NCI-H1694 treated with DMSO at 0.1 percent for 48 hours (cell line): ENCODE results near the gene RPS10.
A peak's percentile ranks its signal among the peaks of the same experiment; 100 is the strongest.
"Not testable (repeated sequence)": the region's sequence is repeated elsewhere in the genome, so short reads cannot be mapped to it uniquely, and the experiment has no call there.

Source experiments
- DNase-seq: peaks from one replicate; lab custom pipeline; 2025; lab: John Stamatoyannopoulos, UW

The RPS10 gene

DNA sequence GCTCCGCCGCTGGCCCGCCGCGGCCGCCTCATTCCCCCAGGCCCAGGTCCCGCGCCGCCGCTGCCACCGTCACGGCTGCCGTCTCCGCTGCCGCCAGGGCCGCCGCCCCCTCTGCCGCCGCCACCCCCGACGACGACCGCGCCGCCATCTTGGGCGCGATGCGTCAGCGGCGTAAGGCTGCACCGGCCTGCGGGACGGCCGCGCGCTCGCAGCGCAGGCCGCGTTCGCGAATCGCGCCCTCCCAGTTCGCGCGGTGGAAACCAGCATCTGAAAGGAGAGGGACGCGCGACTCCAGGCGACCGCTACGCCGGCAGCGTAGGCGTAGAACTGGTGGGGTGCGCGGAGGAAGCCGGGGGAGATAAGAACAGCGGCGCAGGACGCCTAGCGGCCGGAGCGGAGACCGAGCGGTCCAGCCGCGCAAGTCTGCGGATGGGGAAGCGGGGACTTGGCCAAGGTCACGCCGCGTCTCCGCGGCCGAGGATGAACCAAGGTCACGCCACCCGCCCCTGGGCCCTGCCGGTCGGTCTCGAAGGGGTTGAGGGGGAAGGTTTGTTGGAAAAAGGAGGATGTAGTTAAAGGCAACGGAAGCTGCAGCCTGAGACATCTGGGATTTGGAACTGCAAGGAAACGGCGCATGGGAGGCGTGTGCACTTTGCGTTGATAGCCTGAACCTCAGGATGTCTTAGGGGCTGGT lies 33.2 kb downstream of the RPS10 start, which contains the start of gene NUDT3:
Gene NUDT3 (minus strand): TSS at position 173 of the 694 bp plus-strand sequence. CDS start 307 bp downstream, outside the sequence.
- peak; percentile 78 for DNase-seq

DNA sequence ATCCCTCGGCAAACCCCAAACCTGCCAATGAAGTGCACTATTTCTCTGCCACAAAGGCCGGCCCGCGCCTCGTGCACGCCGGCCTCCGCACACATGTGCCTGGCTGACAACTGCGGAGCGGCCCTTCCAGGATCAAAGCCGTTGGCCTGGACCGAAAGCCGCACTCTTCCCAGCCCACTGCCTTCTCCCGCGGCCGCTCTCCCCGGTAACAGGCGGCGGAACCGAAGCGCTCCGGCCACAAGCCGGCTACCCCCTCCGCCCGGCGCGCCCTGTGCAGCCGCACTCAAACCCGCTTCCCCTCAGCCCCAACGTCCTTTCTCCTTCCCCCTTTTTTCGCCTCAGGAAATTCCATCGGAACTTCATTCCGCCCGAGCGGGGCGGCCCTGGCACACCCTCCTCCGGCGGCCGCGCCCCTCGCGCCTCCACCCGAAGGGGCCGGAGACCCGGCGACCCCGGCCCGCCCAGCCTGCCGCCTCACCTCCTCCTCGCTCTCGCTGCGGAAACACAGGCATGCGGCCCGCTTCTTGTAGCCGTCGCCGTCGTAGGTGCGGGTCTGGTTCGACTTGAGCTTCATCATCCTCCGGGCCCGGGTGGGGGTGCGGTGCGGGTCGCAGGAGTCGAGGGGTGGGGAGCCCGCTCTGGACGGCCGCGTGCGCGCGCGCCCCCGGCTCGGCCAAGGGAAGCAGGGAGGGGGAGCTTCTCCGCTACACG lies 33.9 kb downstream of the RPS10 start:
- DNase-seq, result peak; percentile 29

DNA sequence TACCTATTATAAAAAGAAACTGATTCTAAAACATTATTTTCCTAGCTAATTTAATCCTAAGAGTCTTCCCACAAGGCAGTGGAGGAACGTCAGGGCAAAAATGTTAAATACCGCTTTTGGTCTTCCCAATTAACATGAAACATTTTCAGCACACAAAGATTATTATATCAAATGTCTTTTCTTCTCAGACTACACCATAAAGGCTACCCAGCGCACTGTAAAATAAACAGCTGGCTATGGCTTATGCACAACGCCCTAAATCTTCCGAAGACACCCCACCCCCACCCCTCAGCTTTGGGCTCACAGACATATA lies 34.4 kb downstream of the RPS10 start:
- peak; percentile 38 for DNase-seq

DNA sequence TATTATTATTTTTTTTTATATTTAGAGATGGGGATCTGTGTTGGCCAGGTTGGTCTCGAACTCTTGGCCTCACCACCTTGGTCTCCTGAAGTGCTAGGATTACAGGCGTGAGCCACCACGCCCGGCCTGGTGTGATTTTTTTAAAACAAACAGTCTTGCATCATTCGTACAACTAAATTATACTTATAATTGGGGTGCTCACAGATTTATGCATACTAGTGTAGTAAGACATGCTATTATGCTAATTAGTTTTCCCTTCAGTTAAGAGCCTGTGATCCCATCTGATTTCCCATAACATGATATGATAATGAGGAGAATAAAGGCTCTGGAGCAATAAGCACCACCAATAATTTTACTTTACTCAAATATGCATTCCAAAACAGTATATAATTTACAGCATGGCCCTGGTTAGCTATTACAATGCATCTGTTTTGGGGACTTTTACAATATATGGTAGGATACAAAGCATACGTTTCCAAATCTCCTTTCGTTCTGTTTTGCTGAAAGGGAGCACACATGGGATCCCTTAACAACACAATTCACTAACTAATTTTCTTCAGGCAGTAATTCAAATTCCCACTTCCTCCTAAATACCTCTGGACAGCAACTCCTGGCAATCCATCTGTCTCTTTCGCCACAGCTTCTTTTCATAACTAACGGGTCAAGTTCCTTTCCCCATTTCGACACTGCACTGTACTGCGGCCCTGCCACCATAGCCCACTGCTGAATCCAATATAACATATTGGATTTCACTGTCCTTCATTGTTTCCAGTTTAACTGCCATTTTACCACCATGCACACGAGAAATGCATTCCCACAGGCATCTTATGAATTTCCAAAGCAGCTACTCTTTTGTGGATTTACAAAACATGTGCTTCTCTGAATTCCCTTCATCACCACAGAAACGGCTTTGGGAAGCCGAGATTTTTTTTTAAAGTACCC lies 35.1 kb downstream of the RPS10 start:
- DNase-seq, result peak; percentile 51

DNA sequence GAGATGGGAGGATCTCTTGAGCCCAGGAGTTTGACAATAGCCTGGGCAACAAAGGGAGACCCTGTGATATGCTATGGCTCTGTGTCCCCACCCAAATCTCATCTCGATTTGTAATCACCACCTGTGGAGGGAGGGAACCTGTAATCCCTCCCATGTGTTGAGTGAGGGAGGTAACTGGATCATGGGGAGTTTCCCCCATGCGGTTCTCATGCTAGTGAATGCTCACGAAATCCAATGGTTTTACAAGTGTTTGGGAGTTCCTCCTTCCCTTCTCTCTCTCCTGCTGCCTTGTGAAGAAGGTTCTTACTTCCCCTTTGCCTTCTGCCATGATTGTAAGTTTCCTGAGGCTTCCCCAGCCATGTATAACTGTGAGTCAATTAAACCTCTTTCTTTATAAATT lies 36.8 kb downstream of the RPS10 start:
- no peak for DNase-seq

DNA sequence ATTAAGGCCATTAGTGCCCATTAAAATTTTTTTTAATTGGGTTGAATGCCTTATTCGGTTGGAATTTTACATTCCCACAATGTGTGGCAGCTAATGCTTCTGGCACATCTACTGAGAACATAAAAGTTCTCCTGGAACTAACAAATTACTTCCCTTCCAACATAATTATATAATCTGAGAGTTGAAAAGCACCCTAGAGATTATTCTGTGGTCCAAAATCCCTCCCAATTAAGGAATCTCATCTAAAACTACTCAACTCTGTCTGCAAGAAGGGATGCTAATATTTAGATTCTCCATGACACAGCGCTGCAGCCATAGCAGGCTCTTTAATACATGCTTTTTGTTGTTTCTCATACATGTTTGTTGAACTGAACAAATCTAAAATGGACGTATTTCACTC lies 37.4 kb downstream of the RPS10 start:
- no peak for DNase-seq

DNA sequence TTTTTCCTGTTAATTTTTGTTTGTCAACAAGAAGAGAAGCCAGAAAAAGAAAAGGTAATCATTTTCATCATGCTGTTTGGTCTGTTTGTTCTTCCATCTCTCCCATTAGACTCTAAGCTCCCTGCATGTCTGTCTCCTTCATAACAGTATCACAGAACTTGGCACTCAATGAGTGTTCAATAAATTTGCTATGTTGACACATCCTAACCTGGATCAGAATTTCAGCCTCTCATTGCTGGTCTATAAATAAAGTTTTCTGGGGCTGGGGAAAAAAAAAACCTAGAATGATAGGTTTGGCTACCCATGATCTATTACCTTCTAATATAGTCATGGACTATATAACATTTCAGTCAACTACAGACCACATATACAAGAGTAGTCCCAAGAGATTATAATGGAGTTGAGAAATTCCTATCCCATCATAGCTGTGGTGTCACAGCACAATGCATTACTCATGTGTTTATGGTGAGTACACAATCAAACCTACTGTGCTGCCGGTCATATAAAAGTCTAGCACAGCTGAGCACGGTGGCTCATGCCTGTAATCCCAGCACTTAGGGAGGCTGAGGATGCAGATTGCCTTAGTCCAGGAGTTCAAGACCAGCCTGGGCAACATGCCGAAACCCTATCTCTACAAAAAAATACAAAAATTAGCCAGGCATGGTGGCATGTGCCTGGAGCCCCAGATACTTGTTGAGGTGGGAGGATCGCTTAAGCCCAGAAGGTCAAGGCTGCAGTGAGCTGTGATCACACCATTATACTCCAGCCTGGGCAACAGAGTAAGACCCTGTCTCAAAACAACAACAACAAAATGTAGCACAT lies 39.3 kb downstream of the RPS10 start:
- DNase-seq, result no peak

DNA sequence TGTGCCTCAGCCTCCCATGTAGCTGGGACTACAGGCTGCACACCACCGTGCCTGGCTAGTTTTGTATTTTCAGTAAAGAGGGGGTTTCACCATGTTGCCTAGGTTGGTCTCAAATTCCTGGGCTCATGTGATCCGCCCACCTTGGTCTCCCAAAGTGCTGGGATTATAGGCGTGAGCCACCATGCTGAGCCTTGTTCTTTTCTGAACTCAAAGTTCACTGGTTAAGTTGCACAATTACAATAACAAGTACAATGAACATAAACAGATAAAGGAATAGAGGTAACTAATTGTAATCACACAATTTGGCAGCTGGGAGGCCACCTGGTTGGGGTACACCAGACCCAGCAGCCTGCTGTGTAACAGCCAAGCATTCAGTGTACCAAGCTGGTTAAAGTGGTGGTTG lies 40.1 kb downstream of the RPS10 start:
- no peak for DNase-seq

DNA sequence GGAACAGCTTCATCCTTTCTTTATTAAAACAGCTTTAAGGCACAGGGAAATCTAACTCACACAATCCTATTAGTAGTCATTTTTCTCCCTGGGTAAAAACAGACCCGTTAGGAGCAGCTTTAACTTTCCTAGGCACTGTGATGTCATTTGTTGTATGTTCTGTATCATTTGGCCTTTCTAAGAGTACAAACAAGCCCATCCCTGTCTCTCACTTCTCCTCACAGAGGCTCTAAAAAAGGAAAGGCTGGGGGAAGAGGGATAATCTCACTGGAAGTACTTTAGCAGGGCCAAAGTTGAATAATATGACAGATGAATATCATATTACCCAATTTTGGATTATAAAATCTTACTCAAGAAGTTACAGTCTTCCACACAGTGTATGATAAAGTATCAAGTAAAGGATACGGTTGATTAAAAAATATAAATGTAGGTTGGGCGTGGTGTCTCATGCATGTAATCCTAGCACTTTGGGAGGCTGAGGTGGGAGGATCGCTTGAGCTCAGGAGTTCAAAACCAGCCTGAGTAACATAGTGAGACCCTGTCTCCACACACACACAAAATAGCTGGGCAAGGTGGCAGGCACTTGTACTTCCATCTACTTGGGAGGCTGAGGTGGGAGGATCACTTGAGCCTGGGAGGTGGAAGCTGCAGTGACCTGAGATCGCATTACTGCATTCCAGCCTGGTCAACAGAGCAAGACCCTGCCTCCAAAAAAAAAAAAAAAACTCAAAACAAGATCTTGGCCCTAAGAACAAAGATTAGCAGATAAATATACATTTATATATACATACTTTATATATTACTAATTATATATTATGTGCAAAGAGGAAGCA lies 41.3 kb downstream of the RPS10 start:
- no peak for DNase-seq

DNA sequence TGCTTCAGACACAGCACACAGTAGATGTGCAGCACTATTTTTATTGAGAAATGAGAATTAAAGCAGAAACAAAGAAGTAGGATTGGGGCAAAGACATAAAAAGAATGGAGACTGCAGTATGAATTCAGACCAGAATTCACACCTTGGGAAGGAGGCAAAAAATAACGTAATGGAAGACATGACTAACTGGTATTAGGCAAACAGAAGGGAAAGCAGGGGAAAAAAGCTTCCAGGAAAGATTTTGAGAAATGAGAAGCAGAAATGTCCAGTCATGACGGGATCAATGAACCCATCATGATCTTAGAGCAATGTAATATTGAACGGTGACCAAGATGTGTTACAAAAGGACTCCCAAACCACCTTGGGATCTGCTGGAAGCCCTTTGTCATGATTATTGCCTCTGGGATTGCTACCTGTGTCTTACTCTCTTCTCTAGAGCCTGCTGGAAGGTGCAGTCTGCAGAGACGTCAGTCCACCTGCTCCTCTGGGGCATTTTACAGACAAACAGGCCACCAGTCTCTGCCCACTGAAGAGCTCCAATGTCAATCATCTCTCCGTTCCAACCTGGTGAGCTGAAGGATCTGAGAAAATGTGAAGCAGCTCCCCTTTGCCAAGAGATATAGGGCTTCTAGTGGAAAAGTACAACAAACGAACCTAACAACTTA lies 42.1 kb downstream of the RPS10 start:
- DNase-seq, result no peak

DNA sequence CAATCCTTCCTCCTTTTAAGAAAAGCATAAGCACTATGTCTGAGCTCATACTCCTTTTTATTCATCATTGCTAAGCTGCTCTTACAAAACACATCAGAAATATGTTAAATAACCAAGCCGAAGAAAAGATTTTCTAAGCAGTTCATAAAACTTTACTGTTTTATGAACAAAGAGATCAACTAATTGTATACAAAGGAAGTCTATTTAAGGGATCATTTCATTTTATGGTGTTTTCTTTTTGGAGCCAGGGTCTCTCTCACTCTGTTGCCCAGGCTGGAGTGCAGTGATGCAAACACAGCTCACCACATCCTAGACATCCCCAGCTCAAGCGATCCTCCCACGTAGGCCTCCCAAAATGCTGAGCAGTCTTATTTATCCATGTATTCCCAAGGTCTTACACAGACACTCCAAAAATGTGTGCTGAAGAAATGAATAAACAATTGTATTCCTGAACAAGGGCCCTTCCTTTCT lies 42.7 kb downstream of the RPS10 start:
- no peak for DNase-seq

DNA sequence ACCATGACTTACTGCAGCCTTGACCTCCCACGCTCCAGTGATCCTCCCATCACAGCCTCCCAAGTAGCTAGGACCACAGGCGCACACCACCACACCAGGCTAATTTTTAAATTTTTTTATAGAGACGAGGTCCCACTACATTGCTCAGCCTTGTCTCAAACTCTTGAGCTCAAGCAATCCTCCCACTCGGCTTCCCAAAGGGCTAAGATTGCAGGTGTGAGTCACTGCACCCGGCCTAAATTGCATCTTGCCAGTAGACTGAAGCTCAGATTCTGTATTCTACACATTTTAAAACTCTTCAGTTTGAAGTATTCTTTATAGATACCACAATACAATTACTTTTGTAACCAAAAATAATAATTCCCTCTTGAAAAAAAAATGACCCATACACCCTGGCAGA lies 44.8 kb downstream of the RPS10 start:
- no peak for DNase-seq

DNA sequence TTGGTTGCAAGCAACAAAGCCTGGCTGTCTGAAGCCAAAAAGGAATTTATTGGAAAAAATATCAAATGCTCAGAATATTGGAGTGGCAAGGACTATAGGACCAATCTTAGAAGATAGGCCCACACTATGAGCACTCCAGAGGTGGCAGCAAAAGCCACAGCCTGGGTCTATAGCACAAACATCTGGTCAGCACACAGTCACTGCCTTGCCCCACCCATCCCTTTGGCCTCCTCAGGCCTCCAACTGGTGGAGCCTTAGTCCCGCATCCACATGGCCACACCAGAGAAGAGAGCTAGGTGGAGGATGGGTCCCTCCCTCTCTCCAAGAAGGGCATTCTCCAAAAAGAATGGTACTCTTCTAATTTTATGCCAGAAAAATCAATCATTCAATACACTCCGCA lies 47.4 kb downstream of the RPS10 start:
- DNase-seq, result no peak

DNA sequence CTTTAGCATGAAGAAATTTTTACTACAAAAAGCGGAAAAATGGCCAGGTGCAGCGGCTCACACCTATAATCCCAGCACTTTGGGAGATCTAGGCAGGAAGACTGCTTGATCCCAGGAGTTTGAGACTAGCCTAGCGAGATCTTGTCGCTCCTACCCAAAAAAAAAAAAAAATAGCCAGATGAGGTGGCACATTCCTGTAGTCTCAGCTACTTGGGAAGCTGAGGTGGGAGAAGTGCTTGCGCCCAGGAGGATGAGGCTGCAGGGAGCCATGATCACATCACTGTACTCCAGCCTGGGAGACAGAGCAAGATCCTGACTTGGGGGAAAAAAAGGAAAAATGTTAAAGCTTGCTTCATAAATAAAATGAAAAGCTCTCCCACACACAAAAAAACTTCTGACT lies 47.9 kb downstream of the RPS10 start:
- no peak for DNase-seq

DNA sequence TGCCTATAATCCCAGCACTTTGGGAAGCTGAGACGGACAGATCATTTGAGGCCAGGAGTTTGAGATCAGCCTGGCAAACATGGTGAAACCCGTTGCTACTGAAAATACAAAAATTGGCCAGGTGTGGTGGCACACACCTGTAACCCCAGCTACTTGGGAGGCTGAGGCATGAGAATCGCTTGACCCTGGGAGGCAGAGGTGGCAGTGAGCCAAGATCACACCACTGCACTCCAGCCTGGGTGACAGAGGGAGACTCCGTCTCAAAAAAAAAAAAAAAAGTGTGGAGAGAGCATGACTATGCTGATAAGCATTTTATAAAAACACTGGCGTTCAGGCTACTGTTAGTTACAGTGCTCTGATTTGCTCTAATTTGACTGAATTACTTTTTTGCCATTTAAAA lies 48.3 kb downstream of the RPS10 start:
- DNase-seq, result not testable (repeated sequence)

DNA sequence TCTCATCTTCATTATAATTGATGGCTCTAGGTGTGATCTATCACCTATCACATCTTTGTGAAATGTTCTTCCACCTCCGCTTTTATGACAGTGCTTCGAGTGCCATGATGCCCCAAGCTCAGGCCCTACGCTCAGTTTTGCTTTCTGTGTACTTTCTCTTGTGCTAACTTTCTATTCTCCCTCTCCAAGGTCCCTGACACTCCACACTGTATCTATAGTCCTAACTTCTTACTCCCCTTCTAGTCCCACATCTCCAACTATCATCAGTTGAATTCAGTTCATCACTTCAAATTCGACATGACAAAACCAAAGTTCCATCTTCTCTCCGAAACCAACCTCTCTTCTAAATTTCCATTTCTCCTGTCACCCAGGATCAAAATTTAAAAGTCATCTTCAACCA lies 50.0 kb downstream of the RPS10 start:
- DNase-seq, result no peak

DNA sequence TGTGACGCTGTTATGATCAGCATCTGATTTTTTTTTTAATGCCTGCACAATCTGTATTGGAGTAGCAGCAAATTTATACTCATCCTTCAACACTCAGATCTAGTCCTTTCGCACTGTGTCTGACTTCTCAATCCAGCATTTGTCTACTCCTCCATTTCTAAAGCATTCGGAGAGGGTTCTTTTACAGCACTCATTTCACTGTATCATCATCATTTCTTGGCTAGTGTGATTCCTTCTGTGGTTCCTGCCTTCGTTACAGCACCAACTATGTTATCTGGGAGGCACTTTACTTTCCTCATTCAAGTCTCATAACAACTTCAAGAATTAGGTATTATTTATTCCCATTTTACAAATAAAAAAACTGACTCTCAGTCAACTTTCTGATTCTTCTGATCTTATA lies 51.4 kb downstream of the RPS10 start:
- no peak for DNase-seq

DNA sequence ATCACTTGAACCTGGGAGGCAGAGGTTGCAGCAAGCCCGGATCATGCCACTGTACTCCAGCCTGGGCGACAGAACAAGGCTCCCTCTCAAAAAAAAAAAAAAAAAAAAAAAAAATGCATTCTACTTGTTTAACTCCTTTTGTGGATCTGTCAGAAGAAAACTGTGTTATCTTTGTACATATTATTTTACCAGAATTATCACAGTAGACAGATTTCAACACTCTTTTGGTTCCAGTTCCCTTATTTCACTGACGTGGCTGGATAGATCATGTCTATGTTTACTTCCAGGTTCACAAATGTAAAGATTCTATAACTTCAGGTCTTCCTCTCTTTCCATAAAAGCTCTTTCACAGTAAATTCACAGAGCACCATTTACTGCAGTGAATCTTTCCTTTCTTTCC lies 51.8 kb downstream of the RPS10 start:
- no peak for DNase-seq

DNA sequence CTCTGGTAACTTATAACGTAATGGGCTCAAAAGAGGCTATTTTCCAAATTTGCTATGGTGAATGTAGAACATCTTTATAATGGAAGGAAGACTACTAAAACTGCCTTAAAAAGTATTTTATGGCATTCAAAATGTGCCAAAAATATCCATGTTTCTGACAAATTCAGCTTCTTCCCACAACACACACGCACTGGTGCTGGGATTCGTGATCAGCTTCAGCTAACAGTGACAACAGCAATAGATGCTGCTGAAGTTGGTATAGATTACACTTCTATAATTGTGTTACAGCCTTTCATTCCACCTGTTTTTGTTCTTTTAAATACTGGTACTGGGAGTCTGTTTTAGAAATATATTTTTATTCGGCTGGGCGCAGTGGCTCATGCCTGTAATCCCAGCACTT lies 52.4 kb downstream of the RPS10 start:
- DNase-seq, result no peak

DNA sequence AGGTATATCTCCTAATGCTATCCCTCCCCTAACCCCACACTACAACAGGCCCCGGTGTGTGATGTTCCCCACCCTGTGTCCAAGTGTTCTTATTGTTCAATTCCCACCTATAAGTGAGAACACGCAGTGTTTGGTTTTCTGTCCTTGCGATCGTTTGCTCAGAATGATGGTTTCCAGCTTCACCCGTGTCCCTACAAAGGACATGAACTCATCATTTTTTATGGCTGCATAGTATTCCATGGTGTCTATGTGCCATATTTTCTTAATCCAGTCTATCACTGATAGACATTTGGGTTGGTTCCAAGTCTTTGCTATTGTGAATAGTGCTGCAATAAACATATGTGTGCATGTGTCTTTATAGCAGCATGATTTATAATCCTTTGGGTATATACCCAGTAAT lies 54.0 kb downstream of the RPS10 start:
- not testable (repeated sequence) for DNase-seq
